OCI-LY3 (cell line): ENCODE results near the gene SUSD1.

Experiments used
- EZH2phosphoT487 ChIP-seq: fragments of 200-600 bp; shearing (Covaris generic); IDR thresholded peaks from 2 replicates; pipeline ENCODE4 v1.6.1; 2018; ENCODE audit warnings: antibody characterized with exemption, mixed run types, low read depth
- TF ChIP-seq, protein P1 (sequence below): fragments of 200-600, 300-600 bp; sonication (generic); IDR thresholded peaks from 2 replicates; pipeline ENCODE4 v1.5.1; 2014; ENCODE audit warnings: antibody characterized with exemption, low read length, low read depth

DNA sequence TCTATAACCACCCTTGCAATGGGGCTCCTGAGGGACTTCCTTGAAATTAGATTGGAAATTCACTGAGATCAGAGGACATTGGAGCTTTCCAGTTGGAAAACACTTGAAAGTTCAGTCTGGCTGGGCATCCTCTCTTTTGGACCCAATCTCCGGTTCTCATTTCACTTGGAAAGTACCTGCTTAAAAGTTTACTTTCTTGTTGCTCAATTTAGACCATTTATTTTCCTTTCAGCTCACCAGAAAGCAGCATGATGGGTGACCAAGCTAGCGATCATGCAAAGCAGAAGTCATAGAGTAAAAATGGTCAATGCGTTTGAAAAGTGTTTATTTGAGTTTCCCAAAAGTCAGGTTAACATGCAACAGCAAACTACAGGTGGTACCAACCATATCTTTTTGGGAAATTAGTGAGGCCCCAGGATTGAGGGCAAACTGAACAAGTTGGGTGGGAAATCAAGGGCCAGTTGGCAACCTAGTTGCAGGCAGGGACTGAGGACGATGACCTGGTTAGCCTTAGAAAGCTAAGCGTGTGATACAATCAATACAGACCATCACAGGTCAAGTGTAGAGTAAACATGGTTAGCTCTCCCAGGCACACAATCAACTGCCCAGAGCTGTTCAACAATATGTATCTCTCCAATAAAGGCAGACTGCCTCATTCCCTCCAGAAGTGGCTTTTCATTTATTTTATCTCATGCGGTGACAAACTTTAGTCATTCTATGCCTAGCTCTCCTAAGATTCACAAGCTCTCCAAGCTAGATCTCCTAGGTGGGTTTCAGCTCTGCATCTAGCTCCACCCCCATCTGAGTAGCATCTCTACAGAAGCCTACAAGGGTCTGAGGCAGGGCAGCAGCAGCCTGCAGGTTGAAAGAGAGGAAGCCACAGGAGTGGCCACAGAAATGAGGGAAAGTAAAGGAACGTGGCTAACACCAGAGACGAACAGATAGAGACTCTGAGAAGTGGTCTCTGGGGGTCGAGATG lies 141.6 kb downstream of the SUSD1 start:
- TF ChIP-seq, protein P1, sequence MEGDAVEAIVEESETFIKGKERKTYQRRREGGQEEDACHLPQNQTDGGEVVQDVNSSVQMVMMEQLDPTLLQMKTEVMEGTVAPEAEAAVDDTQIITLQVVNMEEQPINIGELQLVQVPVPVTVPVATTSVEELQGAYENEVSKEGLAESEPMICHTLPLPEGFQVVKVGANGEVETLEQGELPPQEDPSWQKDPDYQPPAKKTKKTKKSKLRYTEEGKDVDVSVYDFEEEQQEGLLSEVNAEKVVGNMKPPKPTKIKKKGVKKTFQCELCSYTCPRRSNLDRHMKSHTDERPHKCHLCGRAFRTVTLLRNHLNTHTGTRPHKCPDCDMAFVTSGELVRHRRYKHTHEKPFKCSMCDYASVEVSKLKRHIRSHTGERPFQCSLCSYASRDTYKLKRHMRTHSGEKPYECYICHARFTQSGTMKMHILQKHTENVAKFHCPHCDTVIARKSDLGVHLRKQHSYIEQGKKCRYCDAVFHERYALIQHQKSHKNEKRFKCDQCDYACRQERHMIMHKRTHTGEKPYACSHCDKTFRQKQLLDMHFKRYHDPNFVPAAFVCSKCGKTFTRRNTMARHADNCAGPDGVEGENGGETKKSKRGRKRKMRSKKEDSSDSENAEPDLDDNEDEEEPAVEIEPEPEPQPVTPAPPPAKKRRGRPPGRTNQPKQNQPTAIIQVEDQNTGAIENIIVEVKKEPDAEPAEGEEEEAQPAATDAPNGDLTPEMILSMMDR, result no peak
- TF ChIP-seq EZH2phosphoT487, result no peak
